Right lobe of liver (tissue), 4 donors: ENCODE measurements around the gene SPRYD4.

Source experiments
- CTCF ChIP-seq, 4 donors: fragments of 200-600 bp in 3 of 4; fragments of 450-650 bp in 1 of 4; IDR thresholded peaks; one replicate each; pipeline versions ENCODE4 v1.5.1 to v1.8.0; 2016 to 2022; ENCODE audit warnings: antibody characterized with exemption in 4 of 4, mild to moderate bottlenecking in 2 of 4
- POLR2A ChIP-seq: fragments of 450-650 bp; IDR thresholded peaks from one replicate; pipeline ENCODE4 v1.6.1; 2017; ENCODE audit warnings: antibody characterized with exemption, mild to moderate bottlenecking
- donor health status: DM: no; HTN: no; CAD: no.
- donor health status: DM: no; HTN: no; CAD: no.
- donor health status: DM: no; HTN: yes; CAD: no.

DNA sequence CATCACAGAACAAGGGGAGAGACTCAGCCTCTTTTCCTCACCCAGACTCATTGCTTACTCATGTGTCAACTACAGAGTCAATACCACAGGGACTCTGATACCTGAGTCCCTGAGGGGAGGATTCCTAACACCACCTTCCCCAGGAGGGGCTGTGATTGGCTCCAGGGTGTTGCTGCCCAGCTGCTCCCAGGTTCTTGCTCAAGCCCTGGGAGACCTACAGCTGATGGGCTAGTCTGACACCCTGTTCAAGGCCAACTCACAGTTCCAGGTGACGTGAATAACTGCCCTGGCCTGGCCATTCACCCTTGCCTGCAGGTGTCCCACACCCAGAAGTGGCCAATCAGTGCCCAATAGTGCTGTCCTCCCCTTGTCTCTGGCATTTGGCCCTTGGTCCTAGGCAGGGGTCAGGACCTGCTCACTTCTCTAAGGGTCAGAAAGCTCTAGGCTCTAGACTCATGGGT lies 8.6 kb downstream of the SPRYD4 start:
- TF ChIP-seq CTCF (IDR thresholded peaks at IDR 0.05) (no peak), POLR2A (peak; percentile 56)
